Muscle of back (tissue), 11 donors: ENCODE measurements around the gene CHD9. TPM values are rescaled to one million over a fixed set of nuclear protein-coding genes. Genes with fewer than 3 reads are reported as not detected.
"Not testable (repeated sequence)": the region's sequence is repeated elsewhere in the genome, so short reads cannot be mapped to it uniquely, and the experiment has no call there.

Experiments used
- DNase-seq, 3 donors: peaks; one replicate each; pipeline versions ENCODE4 v3.0.0 to v3.0.0-alpha.2; 2013
- polyA plus RNA-seq, 10 donors: library from polyadenylated mRNA; unstranded; fragments of 120-200 nt; gene quantifications; one replicate each; pipeline ENCODE4 v1.2.1, GENCODE V29; 2013; ENCODE audit not compliant: insufficient read length in 10 of 10

CHD9 gene
- polyA plus RNA-seq, 10 donors, result 33.3 to 60.6 (median 46.6) TPM

DNA sequence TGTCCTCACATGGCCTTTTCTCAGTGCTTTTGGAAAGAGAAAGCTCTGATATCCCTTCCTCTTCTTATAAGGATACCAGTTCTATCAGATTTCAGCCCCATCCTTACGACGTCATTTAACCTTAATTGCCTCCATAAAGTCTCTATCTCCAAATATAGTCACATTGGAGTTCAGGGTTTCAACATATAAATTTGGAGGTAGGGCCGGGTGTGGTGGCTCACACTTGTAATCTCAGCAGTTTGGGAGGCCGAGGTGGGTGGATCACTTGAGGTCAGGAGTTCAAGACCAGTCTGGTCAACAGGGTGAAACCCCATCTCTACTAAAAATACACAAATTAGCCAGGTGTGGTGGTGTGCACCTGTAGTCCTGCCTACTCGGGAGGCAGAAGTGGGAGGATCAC lies 7.3 kb upstream of the CHD9 start:
- not testable (repeated sequence) for DNase-seq

DNA sequence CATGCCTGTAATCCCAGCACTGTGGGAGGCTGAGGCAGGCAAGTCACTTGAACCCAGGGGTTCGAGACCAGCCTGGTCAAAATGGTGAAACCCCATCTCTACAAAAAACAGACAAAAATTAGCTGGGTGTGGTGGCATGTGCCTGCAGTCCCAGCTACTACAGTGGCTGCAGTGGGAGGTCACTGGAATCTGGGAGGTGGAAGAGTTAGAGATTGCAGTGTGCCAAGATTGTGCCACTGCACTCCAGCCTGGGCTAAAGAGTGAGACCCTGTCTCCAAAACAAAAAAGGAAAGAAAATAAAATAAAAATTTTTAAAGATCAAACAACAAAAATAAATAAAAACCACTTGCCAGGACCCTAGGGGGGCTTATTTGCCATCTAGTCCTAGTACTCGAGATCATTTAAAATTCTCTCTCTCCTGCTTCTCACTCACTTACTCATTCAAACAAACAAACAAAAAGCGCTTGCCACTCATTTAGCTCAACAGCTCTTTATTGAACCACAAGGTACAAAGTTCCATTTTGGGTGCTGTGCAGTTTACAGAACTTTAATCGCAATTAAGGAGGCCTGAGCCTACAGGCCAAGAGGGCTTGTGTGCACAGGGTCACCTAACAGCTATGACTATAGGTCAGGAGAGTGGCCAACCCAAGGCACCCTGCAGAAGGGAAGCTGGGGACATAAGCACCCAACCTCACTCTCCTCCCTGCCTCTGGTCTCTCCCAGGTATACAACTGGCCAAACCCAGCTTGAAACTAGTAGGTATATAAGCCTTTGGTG lies 6.5 kb upstream of the CHD9 start:
- DNase-seq, result no peak

DNA sequence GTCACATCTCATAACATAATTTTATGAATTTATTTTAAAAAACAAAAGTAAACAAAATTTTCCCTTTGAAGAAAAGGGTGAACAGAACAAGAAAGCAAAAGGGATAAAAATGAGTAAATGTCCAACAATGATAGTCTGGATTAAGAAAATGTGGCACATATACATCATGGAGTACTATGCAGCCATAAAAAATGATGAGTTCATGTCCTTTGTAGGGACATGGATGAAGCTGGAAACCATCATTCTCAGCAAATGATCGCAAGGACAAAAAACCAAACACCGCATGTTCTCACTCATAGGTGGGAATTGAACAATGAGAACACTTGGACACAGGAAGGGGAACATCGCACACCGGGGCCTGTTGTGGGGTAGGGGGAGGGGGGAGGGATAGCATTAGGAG lies 3.5 kb upstream of the CHD9 start:
- not testable (repeated sequence) for DNase-seq

DNA sequence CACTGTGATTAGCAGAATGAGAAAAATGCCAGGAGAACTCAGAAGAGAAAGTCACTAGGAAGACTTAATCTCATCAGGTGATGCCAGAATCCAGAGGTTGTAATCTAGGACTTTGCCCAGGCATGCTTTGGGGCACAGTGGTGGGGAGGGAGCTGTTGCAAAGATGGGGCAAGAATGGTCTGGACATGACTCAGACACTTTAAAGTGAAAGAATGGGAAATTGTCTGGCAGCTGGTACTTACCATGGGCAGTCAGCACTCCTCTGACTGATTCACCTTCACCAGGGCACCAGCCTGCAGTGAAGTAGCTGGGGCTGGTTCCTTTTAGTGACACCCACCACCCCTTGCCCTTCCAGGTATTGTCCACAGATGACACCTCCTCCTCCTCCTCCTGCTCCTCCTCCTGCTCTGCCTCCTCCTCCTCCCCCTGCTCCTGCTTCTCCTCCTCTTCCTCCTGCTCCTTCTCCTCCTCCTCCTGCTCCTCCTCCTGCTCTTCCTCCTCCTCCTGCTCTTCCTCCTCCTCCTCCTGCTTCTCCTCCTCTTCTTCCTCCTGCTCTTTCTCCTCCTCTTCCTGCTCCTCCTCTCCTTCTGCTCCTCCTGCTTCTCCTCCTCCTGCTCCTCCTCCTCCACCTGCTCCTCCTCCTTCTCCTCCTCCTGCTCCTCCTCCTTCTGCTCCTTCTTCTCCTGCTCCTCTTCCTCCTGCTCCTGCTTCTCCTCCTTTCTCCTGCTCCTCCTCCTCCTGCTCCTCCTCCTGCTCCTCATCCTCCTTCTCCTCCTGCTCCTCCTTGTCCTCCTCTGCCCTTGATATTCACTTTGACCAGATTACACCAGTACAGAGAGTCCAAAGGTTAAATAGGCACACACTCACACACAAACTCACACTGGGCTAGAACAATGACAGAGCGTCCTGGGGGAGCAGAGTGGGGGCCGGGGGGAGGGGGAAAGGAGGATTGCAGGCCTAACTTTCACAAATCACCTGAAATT lies 2.0 kb upstream of the CHD9 start, which contains the start of gene CHD9NB:
TSS of gene CHD9NB (minus strand) at position 379 of the 983 bp plus-strand sequence. CDS start 8,739 bp downstream, outside the sequence.
- DNase-seq, result no peak

DNA sequence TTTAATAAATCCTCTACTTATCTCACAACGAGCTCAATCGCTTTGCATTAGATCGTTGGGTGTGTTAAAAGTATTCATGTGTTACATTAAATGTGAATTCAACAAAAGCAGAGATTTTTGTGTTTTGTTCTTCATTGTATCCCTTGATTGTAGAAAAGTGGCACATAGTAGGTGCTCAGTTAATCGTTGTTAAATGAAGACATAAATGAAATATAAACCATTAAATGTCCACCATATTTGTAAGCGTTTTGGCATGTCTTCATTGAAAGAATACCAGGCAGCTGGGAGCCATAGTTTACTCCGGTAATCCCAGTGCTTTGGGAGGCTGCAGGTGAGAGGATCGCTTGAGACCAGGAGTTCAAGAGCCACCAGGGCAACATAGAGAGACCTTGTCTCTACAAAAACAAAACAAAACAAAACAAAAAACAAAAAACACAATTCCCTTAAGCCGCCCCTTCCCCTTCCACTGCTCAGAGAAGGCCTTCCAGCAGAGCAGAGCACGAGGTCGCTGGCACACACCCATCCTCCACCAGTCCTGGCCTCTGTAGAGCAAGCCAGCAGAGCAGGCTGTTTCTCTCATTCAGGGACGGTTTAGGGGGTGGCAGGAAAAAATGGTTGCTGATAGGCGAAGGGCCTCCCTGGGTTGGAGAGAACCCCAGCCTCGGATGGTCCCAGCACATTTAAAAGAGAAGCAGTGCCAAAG lies 673 bp upstream of the CHD9 start:
- DNase-seq, result peak in 1 of 3 donors; percentile 68

DNA sequence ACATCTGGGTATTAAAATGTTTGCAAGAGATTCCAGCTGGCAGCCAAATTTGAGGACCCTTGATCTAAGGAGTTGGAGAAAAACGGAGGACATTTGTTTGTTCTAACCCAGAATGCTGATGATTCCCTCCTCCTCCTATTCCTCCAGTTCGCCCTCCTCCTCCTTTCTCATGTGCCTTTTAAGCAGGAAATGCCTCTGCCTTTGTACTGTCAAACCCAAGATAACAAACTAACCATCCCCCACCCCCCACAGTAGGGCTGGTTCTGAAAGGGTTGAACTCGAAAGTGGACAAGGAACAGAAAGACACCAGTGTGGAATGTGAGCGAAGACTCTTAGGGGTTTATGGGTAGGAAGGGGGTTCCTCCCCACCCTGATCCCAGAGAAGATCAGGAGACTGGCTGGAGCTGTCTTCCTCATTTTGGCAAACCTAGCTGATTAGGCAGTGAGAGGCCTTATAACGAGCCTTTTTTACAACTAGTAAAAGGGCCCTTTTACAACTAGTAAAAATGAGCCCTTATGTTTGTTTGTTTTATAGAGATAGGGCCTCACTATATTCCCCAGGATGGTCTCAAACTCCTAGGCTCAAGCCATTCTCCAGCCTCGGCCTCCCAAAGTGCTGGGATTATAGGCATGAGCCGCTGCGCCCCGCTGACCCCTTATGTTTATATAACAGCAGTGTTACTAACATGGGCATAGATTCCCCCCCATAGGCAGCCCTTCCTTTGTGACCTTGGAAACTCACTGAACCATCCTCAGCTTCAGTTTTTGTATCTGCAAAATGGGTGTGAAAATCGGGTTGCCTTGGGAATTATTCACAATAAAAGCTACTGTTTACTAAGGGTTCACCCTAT lies 975 bp downstream of the CHD9 start:
- peak; percentile 53 to 88 (median 55) for DNase-seq

- DNase-seq, result no peak
Observed at GRCh38 chr16:53056392-53056881, 1.6 kb downstream of the CHD9 start.

DNA sequence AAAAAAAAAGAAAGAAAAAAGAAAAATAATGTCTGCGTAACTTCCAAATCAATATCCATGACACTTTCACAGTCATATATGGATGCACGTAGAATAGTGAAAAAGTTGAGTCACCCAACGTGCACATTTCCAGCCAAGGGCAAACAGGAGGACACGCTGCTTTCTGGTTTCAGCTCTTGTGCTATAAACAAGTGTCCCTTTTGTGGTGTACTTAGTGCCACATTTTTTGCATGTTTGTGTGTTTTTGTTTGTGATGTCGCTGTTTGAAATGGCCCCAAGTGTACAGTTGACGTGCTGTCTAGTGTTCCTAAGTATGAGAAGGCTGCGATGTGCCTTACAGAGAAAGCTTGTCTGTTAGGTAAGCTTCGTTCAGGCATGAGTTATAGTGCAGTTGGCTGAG lies 2.9 kb downstream of the CHD9 start:
- no peak for DNase-seq

DNA sequence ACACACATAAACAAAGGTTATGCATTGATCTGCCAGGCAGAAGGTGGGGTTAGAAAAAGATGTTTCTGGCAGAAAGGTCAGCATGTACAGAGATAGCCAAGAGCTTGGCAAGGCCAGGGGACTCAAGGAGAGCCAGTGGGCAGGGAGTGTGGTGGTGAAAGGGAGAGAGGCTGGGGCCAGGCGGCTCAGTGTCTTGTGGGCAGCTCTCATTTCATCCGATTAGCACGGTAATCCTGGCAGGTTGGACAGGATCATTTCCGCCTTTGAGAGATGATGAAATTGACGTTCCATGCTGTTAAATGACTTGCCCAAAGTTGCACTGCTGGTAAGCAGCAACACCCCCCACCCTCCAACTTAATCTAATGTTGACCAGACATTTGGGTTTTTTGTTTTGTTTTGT lies 3.6 kb downstream of the CHD9 start:
- DNase-seq, result no peak

DNA sequence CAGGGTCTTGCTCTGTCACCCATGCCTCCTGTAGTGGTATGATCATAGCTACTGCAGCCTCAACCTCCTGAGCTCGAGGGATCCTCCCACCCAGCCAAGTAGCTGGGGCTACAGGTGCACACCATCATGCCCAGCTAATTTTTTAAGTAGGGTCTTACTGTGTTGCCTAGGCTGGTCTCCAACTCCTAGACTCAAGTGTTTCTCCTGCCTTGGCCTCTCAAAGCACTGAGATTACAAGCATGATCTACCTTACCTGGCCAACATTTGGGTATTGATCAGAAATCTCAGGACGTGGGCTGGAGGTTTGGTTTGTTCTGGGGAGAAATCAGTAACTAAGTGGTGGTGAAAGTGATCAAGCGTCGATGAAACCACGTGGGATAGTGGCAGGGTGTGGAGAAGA lies 4.1 kb downstream of the CHD9 start:
- DNase-seq, result no peak

- DNase-seq, result no peak
Observed at GRCh38 chr16:53059672-53060071, 4.9 kb downstream of the CHD9 start.

- no peak for DNase-seq
Observed at GRCh38 chr16:53061256-53061655, 6.5 kb downstream of the CHD9 start.

- DNase-seq, result no peak
Observed at GRCh38 chr16:53061701-53062159, 6.9 kb downstream of the CHD9 start.

DNA sequence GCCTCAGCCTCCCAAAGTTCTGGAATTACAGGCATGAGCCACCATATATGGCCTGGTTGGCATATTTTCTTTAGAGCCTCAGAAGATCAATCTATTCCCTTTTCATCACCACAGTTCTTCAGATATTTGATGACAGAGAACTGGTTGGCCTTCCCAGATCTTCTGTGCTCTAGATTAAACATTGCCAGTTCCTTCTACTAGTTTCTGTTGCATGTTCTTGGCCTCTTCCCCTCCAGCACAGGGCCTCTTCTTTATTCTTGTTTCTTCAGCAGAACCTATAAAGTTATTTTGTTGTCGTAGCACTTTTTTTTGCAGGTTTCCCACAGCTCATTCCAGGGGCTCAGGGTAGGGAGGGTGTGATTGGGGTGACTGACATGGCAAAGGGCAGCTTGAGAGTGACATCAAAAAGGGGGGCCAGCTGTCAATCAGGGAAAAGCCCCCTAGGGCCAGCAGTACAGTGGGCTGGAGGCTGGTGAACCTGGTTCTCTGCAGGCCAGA lies 9.3 kb downstream of the CHD9 start:
- DNase-seq, result no peak

GRCh38 chr16:53065461-53066061 lies 10.8 kb downstream of the CHD9 start:
- DNase-seq, result peak; percentile 52 to 85 (median 66)

- DNase-seq, result no peak
Observed at GRCh38 chr16:53067675-53068074, 12.9 kb downstream of the CHD9 start.

DNA sequence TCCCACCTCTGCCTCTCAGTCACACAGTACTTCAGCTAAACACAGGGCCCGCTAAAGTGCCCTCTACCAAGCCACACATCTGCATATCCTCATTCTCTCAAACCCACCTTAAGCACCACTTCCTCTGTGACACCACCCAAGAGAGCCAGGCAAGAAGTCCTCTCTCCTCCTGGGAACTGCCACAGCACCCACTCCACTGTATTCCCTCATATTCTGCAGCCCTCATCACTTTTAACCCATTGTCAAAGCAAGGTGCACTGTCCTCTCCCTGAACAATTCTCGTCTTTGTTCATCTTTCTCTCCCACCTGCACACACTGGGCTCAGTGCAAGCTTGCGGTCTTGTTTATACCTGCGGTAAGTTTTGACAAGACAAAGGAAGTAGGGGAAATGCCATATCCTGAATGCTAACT lies 13.6 kb downstream of the CHD9 start:
- no peak for DNase-seq

DNA sequence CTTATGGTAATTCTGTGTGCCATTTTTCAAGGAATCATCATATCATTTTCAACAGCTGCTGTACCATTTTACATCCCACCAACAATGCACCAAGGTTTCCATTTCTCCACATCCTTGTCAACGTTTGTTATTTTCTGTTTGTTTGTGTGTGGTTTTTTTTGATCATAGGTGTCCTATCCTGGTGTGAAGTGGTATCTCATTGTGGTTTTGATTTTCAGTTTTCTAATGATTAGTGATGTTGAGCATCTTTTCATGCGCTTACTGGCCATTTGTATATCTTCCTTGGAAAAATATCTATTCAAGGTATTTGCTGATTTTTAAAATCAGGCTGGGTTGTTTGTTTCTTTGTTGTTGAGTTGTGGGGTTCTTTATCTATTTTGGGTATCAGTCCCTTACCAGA lies 15.0 kb downstream of the CHD9 start:
- no peak for DNase-seq

DNA sequence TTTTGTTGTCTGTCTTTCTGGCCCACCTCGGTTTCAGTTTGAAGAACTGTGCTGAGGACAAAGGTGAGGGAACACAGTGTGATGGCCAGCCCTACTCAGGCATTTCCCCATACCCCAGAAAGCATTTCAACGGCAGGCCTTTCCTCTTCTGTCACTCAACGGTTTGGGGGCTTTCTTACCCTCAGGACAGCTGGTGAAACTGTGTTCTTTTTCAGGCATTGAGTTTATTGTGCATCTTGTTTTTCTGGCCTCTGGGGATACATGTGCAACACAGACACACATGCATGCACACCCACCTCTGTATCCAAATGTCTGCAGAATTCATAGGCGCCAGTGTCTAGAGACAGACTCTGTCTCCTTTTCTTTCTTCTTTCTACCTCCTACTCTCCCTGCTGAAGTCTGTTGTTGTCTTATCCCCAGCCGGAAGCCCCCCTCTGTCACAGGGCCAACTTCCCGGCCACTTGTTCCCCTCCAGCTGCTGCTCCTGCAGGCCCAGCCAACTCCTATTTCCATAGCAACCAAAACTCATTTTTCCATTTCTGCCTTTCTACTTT lies 17.0 kb downstream of the CHD9 start:
- DNase-seq, result peak; percentile 88 to 98 (median 96)

- no peak for DNase-seq
Observed at GRCh38 chr16:53073022-53073421, 18.2 kb downstream of the CHD9 start.
